K562 treated with DMSO at 1 percent for 24 hours (cell line): Measurements from ENCODE around the gene DBR1. TPM values are rescaled to one million over a fixed set of nuclear protein-coding genes. Genes with fewer than 3 reads are reported as not detected.

Source experiments
- total RNA-seq: library from RNA; unstranded; fragments of 300-600 nt; gene quantifications from 2 replicates; pipeline ENCODE4 v1.2.3, GENCODE V29; 2022; ENCODE audit warnings: low read depth; ENCODE audit not compliant: insufficient read depth

DBR1 gene, protein sequence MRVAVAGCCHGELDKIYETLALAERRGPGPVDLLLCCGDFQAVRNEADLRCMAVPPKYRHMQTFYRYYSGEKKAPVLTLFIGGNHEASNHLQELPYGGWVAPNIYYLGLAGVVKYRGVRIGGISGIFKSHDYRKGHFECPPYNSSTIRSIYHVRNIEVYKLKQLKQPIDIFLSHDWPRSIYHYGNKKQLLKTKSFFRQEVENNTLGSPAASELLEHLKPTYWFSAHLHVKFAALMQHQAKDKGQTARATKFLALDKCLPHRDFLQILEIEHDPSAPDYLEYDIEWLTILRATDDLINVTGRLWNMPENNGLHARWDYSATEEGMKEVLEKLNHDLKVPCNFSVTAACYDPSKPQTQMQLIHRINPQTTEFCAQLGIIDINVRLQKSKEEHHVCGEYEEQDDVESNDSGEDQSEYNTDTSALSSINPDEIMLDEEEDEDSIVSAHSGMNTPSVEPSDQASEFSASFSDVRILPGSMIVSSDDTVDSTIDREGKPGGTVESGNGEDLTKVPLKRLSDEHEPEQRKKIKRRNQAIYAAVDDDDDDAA
- total RNA-seq = 8.7 and 11.5 TPM in 2 replicates

GRCh38 chr3:138174421-138175131 lies at the start of gene DBR1:
Gene DBR1, minus strand, starts transcription at chr3:138174921. Its CDS starts 126 bp downstream, at chr3:138174795.

DNA sequence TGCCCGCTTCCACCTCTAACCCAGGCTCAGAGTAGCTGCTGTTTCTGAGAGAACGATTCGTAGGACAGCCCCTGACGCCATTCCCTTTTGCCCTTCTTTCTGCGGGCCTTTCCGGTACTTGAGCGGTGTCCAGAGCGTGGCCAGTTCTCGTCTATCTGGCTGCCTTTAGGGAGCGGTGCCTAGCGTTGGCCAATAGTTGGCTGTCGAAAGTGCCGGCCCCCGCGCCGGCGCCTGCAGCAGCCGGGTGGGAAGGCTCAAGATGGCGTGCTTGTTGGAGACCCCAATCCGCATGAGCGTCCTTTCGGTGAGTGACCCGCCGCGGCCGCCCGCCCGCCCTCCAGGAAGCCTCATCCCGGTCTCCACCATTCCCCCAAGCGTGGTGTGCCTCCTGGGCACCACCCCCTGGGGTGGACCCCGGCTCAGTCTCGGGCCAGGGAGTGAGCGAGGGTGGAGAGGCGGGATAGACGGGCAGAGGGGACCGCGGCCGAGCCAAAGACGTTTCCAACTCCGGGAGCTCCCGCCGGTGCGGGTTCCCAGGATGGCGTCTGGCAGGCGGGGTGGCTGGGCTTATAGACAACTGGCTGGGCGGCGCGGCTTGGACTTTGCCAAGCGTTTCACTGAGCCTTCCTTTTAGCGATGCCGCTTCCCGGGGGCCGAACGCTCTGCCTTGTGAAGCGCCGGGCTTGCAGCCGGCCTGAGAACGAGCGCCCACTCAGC lies 12.7 kb upstream of the DBR1 start, which contains the start of gene ARMC8:
TSS of gene ARMC8 (plus strand) at position 6 of the 717 bp plus-strand sequence. CDS start at position 260, 254 bp downstream.

DNA sequence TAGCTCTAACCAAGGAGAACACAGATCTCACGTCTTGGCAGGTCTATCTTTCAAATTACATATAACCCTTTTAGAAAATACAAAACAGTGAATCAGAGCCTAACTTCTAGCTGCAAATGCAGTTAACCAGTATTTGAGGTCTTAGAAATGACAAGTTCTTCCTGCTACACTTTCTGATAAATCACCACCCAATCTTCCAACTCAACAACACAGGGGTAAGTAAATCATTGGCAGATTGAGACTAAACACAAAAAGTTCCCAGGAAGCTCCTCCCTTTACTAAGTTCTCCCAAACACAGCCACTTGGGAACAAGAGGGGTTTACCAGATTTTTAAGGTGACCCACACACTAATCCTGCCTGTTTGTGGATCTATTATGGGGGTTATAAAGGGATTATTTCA lies 42.5 kb downstream of the DBR1 start, which contains the start of gene A4GNT:
TSS of gene A4GNT (minus strand) at position 152 of the 400 bp plus-strand sequence. CDS start 1,134 bp downstream, outside the sequence.

GRCh38 chr3:138114988-138115971 lies 59.4 kb downstream of the DBR1 start, which contains the start of gene DZIP1L:
Gene DZIP1L, minus strand, starts transcription at chr3:138115608. Its CDS starts 11,637 bp downstream, at chr3:138103971.

Other genes with a start within 250 kb of the DBR1 start
- gene CLDN18, start 164.8 kb downstream of the DBR1 start, total RNA-seq = not detected in 2 replicates
- gene DZIP1L, start 59.3 kb downstream of the DBR1 start, total RNA-seq = 0.27 and 0.89 TPM in 2 replicates
- not detected in 2 replicates for gene A4GNT, start 42.5 kb downstream of the DBR1 start, total RNA-seq
- 8.0 and 12.5 TPM in 2 replicates for gene ARMC8, start 12.4 kb upstream of the DBR1 start, total RNA-seq
- gene NME9, start 154.9 kb upstream of the DBR1 start, total RNA-seq = 0.88 TPM in 1 of 2 replicates, not detected in the other
- 1.7 and 2.3 TPM in 2 replicates for gene MRAS, start 173.7 kb upstream of the DBR1 start, total RNA-seq